Astrocyte of the spinal cord (primary cell): ENCODE data around the gene BRD2.

Experiments used
- DNase-seq: peaks from one replicate; pipeline ENCODE4 v3.0.0; 2011; ENCODE audit warnings: low read depth, low spot score
- H3K4me3 ChIP-seq: 2 replicates; pipeline ENCODE4 v1.5.1; 2011; ENCODE audit warnings: low read depth, mild to moderate bottlenecking, low read length, moderate library complexity
- in situ Hi-C: cut with HindIII; loops from 2 replicates; pipeline ENCODE4 v1.10.0; 2017; ENCODE audit warnings: low sequenced_read_pairs
- TF ChIP-seq, protein P1 (sequence below): IDR thresholded peaks from 2 replicates; pipeline ENCODE4 v1.5.1; 2012; ENCODE audit warnings: low read depth, mild to moderate bottlenecking, low read length, inconsistent platforms

BRD2 gene

DNA sequence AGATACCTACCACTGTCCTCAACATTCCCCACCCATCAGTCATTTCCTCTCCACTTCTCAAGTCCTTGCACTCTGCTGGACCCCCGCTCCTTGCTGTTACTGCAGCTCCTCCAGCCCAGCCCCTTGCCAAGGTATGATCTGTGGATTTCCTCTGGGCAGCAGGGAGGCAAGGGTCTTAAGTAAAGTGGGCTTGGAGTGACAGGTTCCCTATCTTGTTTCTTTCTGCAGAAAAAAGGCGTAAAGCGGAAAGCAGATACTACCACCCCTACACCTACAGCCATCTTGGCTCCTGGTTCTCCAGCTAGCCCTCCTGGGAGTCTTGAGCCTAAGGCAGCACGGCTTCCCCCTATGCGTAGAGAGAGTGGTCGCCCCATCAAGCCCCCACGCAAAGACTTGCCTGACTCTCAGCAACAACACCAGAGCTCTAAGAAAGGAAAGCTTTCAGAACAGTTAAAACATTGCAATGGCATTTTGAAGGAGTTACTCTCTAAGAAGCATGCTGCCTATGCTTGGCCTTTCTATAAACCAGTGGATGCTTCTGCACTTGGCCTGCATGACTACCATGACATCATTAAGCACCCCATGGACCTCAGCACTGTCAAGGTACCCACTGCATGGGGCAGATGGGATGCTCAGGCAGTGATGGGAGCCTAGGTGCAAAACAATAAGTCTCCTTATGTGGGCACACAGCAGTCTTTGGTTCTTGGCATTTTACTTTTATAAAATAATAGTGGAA, 8.1 kb downstream of the BRD2 start:
- in situ Hi-C loops: loop anchor here (10.0 kb wide), 1 partner anchor 132 kb away; the partner anchor contains the start of gene PSMB8
- TF ChIP-seq, protein P1, sequence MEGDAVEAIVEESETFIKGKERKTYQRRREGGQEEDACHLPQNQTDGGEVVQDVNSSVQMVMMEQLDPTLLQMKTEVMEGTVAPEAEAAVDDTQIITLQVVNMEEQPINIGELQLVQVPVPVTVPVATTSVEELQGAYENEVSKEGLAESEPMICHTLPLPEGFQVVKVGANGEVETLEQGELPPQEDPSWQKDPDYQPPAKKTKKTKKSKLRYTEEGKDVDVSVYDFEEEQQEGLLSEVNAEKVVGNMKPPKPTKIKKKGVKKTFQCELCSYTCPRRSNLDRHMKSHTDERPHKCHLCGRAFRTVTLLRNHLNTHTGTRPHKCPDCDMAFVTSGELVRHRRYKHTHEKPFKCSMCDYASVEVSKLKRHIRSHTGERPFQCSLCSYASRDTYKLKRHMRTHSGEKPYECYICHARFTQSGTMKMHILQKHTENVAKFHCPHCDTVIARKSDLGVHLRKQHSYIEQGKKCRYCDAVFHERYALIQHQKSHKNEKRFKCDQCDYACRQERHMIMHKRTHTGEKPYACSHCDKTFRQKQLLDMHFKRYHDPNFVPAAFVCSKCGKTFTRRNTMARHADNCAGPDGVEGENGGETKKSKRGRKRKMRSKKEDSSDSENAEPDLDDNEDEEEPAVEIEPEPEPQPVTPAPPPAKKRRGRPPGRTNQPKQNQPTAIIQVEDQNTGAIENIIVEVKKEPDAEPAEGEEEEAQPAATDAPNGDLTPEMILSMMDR: no peak
- H3K4me3 ChIP-seq: no peak overlapping the region
- no peak for DNase-seq

DNA sequence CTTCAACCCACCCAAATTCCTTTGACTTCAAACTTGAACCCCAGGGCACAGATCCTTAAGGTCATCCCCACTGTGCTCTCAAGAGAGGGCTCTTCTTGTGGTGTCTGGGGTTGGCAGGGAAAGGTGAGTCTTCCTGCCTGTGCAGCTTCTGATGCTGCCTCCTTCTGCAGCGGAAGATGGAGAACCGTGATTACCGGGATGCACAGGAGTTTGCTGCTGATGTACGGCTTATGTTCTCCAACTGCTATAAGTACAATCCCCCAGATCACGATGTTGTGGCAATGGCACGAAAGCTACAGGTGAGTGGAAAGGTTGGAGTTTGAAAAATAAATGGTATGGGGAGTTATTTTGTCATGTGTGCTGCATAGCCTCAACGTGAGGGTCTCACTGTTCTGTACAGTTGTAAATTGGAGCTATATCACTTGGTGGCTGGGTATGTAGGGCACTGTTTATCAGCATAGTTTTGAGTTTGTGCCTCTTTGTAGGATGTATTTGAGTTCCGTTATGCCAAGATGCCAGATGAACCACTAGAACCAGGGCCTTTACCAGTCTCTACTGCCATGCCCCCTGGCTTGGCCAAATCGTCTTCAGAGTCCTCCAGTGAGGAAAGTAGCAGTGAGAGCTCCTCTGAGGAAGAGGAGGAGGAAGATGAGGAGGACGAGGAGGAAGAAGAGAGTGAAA, 9.0 kb downstream of the BRD2 start:
- in situ Hi-C loops: loop anchor here (10.0 kb wide), 1 partner anchor 133 kb away; the partner anchor contains the start of gene PSMB8
- TF ChIP-seq, protein P1: no peak
- no peak overlapping the region for H3K4me3 ChIP-seq
- DNase-seq: no peak

GRCh38 chr6:32977953-32978324, 9.5 kb downstream of the BRD2 start:
- TF ChIP-seq, protein P1: no peak
- no peak for DNase-seq
- in situ Hi-C loops: loop anchor here (10.0 kb wide), 1 partner anchor 133 kb away; the partner anchor contains the start of gene PSMB8
- no peak overlapping the region for H3K4me3 ChIP-seq

- TF ChIP-seq, protein P1: no peak
- H3K4me3 ChIP-seq: no peak overlapping the region
- in situ Hi-C loops: loop anchor here (10.0 kb wide), 1 partner anchor 135 kb away; the partner anchor contains the start of gene PSMB8
- DNase-seq: no peak
These were observed 11.5 kb downstream of the BRD2 start for GRCh38 chr6:32979720-32980487.

DNA sequence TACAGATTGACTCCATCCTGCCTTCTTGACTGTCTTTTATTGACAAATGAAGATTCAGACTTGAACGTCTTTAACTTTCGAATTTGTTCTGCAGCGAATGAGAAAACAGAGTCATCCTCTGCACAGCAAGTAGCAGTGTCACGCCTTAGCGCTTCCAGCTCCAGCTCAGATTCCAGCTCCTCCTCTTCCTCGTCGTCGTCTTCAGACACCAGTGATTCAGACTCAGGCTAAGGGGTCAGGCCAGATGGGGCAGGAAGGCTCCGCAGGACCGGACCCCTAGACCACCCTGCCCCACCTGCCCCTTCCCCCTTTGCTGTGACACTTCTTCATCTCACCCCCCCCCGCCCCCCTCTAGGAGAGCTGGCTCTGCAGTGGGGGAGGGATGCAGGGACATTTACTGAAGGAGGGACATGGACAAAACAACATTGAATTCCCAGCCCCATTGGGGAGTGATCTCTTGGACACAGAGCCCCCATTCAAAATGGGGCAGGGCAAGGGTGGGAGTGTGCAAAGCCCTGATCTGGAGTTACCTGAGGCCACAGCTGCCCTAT, 12.2 kb downstream of the BRD2 start:
- DNase-seq: no peak
- in situ Hi-C loops: no loop called here
- TF ChIP-seq, protein P1: no peak
- H3K4me3 ChIP-seq: no peak overlapping the region

DNA sequence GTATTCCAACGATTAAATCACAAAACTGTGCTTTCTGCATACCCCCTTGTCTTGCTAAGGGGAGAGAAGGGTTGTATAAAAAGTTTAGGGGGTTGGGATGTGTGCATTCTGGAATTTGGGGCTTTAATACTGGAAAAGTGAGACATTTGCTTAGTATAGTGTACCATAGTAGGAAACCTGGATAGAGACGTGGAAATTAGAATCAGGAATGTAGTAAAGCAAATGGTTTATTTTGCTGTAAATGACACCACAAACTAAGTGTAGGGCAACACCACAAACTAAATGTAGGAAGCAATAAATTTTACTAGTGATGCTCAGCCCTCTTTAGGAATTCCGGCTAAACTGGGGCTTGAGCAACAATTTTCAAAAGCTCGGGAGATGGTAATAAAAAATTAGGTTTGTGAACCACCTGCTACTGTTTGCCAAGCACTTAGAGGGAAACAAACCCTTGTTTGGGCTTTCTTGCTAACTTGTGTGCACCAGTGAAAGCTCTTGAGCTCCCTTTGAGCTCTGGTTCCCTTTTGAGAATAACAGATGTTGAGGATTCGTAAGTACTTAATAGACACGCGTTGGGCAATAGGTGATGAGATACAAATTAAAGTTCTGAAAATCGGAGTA, 13.8 kb downstream of the BRD2 start:
- H3K4me3 ChIP-seq: no peak overlapping the region
- TF ChIP-seq, protein P1: no peak
- DNase-seq: no peak
- in situ Hi-C loops: no loop called here
